Esophagus squamous epithelium (tissue), 4 donors: ENCODE data around the gene GIN1.

Experiments
- POLR2A ChIP-seq, 4 donors: fragments of 450-650 bp; IDR thresholded peaks; one replicate each; pipeline ENCODE4 v1.6.1; 2017; ENCODE audit warnings: antibody characterized with exemption in 4 of 4, mild to moderate bottlenecking in 4 of 4, moderate library complexity in 3 of 4
- TF ChIP-seq, protein P1 (sequence below), 6 experiments: fragments of 450-650 bp in 4 of 6; fragments of 200-600 bp in 2 of 6; sonication (generic) in 2 of 6; IDR thresholded peaks; one replicate each; pipeline ENCODE4 v1.5.1; 2016 to 2019; ENCODE audit warnings: antibody characterized with exemption in 6 of 6, mild to moderate bottlenecking in 4 of 6, moderate library complexity in 4 of 6

DNA sequence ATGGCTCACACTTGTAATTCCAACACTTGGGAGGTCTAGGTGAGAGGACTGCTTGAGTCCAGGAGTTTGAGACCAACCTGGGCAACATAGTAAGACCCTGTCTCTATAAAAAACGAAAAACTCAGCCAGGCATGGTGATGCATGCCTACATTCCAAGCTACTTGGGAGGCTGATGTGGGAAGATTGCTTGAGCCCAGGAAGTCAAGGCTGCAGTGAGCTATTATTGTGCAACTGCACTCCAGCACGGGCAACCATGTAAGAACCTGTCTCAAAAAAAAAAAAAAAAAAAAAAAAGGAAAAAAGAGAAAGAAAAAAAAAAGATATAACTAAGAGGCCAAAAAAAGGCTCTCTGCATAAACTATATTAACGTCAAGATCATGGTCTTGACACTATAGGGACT lies 27.3 kb downstream of the GIN1 start:
- TF ChIP-seq, protein P1, sequence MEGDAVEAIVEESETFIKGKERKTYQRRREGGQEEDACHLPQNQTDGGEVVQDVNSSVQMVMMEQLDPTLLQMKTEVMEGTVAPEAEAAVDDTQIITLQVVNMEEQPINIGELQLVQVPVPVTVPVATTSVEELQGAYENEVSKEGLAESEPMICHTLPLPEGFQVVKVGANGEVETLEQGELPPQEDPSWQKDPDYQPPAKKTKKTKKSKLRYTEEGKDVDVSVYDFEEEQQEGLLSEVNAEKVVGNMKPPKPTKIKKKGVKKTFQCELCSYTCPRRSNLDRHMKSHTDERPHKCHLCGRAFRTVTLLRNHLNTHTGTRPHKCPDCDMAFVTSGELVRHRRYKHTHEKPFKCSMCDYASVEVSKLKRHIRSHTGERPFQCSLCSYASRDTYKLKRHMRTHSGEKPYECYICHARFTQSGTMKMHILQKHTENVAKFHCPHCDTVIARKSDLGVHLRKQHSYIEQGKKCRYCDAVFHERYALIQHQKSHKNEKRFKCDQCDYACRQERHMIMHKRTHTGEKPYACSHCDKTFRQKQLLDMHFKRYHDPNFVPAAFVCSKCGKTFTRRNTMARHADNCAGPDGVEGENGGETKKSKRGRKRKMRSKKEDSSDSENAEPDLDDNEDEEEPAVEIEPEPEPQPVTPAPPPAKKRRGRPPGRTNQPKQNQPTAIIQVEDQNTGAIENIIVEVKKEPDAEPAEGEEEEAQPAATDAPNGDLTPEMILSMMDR (IDR thresholded peaks at IDR 0.05) = no peak
- no peak for TF ChIP-seq POLR2A (IDR thresholded peaks at IDR 0.05)
